ENCODE measurements around the gene SPATA31A5.
"Not testable (repeated sequence)": the region's sequence is repeated elsewhere in the genome, so short reads cannot be mapped to it uniquely, and the experiment has no call there.

Gene SPATA31A5

GRCh38 chr9:60914107-60914506 lies at the start of gene SPATA31A5:
Gene SPATA31A5 (plus strand): TSS chr9:60914407. CDS start chr9:60914436, 29 bp downstream.
- in situ Hi-C loops (cut with HindIII; ENCODE audit: low pct_unique_long_range_greater_than_20kb, low sequenced_read_pairs); DNase-seq (ENCODE audit: low read depth in 1 of 2, low spot score in 1 of 2): not testable (repeated sequence)

GRCh38 chr9:60962990-60963350 lies 48.8 kb downstream of the SPATA31A5 start:
- DNase-seq (ENCODE audit: low read depth in 1 of 2, low spot score in 1 of 2); in situ Hi-C loops (cut with HindIII; ENCODE audit: low pct_unique_long_range_greater_than_20kb, low sequenced_read_pairs): not testable (repeated sequence)

- in situ Hi-C loops (cut with HindIII; ENCODE audit: low pct_unique_long_range_greater_than_20kb, low sequenced_read_pairs); DNase-seq (ENCODE audit: low read depth in 1 of 2, low spot score in 1 of 2): not testable (repeated sequence)
Observed at GRCh38 chr9:60966382-60966781, 52.2 kb downstream of the SPATA31A5 start.

Data from T47D (cell line).